GM13977 (cell line): Measurements from ENCODE around the gene HAO2.
A peak's percentile ranks its signal among the peaks of the same experiment; 100 is the strongest.

Source experiments
- DNase-seq: peaks from one replicate; pipeline ENCODE4 v3.0.0; 2012; ENCODE audit warnings: low spot score
- in situ Hi-C: fragments of 300-500 bp; cut with MboI; formaldehyde crosslinking; loops from one replicate; pipeline ENCODE4 v1.12.0; 2022; ENCODE audit warnings: low sequenced_read_pairs, low pct_unique_long_range_greater_than_20kb, mixed read lengths, inconsistent platforms; ENCODE audit not compliant: unreplicated experiment
- TF ChIP-seq, protein P1 (sequence below): IDR thresholded peaks from 2 replicates; pipeline ENCODE4 v1.5.1; 2012; ENCODE audit warnings: mild to moderate bottlenecking, control low read depth; ENCODE audit not compliant: insufficient read depth; ENCODE audit errors: extremely low read depth, missing control alignments

HAO2 gene

GRCh38 chr1:119327094-119327449 is 41.5 kb upstream of the HAO2 start:
- DNase-seq = no peak
- in situ Hi-C loops = no loop called here
- TF ChIP-seq, protein P1, sequence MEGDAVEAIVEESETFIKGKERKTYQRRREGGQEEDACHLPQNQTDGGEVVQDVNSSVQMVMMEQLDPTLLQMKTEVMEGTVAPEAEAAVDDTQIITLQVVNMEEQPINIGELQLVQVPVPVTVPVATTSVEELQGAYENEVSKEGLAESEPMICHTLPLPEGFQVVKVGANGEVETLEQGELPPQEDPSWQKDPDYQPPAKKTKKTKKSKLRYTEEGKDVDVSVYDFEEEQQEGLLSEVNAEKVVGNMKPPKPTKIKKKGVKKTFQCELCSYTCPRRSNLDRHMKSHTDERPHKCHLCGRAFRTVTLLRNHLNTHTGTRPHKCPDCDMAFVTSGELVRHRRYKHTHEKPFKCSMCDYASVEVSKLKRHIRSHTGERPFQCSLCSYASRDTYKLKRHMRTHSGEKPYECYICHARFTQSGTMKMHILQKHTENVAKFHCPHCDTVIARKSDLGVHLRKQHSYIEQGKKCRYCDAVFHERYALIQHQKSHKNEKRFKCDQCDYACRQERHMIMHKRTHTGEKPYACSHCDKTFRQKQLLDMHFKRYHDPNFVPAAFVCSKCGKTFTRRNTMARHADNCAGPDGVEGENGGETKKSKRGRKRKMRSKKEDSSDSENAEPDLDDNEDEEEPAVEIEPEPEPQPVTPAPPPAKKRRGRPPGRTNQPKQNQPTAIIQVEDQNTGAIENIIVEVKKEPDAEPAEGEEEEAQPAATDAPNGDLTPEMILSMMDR = no peak

GRCh38 chr1:119327450-119328155 is 41.0 kb upstream of the HAO2 start:
- TF ChIP-seq, protein P1 = peak; percentile 42
- DNase-seq = no peak
- in situ Hi-C loops = no loop called here

DNA sequence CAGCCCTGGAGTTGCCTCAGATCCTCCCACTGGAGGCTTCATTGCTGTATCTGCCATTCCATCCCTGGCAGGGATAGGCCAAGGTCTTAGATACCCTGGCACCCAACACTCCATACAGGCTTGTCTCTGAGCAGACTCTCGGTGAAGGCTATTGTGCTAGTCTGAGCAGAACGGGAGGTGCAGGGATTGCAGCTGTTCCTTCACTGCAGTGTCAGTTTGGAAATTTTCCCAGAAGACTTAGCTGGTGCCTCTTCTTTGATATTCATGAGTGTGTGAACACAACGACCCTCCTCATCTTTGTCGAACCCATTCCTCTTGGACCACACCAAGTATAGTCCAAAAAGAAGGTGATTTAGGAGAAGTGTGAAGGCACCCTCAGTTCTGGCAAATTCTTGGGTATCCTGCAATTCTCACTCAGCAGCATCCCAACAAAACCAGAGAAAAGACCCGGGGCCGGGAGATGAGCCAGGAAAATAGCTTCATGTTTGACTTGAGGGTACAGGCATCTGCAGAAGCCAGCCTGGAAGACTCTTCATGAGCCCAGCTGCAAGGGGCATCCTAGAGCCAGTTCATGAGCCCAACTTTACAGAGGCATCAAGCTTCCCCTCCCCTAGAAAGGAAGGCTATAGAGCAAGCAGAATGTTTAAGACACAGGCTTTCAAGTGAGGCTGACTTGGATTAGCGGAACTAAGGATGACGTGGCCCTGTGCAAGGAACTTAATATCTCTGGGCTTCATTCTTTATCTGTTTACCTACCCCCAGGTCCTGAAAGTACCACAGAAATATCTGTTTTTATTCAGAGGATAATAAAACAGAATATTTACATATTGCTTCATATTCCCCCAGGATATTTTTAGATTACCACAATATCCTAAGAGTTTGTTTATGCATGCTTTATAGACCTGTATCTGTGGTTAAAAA is 38.8 kb upstream of the HAO2 start:
- in situ Hi-C loops = no loop called here

GRCh38 chr1:119330466-119331189 is 38.0 kb upstream of the HAO2 start:
- TF ChIP-seq, protein P1 = no peak
- no peak for DNase-seq
- in situ Hi-C loops = no loop called here

More for the DNA sequence above, 38.8 kb upstream of the HAO2 start:
- TF ChIP-seq, protein P1 = no peak
- no peak for DNase-seq

DNA sequence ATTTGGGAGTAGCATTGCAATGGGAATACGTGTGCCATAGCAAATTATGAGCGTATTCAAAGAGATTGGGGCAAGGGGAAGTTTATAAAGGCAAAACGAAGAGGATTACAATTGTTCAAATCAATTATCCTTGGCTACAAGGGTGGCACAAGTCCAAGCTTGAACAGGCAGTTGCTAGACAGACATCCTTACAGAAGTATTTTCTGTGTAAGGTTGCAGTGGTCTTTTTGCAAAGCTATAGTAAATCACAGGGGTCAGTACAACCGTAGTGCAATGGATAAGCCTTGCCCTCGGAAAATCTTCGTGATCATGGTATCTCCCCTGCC is 37.4 kb upstream of the HAO2 start:
- in situ Hi-C loops = no loop called here
- DNase-seq = no peak
- TF ChIP-seq, protein P1 = no peak

GRCh38 chr1:119331915-119332314 is 36.7 kb upstream of the HAO2 start:
- no peak for DNase-seq
- TF ChIP-seq, protein P1 = no peak
- in situ Hi-C loops = no loop called here
